NCI-H748 treated with DMSO at 0.1 percent for 48 hours (cell line): ENCODE measurements around the gene DNAH14.

ENCODE experiments used
- DNase-seq: peaks from one replicate; lab custom pipeline; 2025; lab: John Stamatoyannopoulos, UW

Gene DNAH14

DNA sequence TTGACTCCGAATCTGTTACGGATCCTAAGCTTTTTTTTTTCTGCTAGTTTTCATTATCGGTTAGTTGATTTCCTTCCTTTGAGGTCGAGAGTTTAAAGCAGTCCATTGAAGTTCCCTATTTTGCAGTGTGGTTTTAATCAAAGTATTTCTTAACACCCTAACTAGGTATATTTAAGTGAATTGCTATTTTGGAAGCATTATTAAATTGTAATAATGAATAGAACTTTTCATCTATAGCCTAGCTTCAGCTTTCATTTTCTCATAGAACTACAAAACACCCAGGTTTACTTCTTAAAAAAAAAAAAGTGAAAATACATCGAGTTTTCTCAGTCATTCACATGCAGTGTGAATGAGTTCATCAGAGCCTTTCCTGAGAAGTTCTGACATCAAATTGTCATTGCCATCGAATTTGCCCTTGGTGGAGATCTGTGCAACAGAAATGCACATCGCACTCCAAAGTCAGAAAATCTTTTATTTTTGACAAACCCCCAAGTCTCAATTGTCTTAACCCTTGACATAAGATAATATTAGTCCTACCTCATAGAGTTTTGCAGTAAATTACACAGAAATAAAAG is 499.5 kb downstream of the DNAH14 start:
- no peak for DNase-seq

DNA sequence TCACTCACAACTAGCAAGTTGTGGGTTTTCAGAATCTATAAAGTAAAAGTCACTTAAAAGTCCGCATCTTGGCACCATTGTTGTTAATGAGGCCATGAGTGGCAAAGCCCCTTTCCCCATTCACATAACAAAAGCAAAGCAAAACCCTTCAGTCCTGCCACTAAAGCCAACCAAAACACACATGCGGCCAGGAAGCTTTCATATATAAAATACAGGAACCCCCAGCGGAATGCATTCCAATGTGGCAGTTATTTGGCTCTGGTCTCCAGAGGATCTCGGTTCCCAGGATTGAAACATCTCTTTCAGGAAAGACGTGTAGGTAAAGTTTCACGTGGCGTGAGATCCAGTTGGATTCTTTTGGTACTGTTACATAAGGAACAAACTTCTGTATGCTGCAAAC is 500.8 kb downstream of the DNAH14 start:
- no peak for DNase-seq

DNA sequence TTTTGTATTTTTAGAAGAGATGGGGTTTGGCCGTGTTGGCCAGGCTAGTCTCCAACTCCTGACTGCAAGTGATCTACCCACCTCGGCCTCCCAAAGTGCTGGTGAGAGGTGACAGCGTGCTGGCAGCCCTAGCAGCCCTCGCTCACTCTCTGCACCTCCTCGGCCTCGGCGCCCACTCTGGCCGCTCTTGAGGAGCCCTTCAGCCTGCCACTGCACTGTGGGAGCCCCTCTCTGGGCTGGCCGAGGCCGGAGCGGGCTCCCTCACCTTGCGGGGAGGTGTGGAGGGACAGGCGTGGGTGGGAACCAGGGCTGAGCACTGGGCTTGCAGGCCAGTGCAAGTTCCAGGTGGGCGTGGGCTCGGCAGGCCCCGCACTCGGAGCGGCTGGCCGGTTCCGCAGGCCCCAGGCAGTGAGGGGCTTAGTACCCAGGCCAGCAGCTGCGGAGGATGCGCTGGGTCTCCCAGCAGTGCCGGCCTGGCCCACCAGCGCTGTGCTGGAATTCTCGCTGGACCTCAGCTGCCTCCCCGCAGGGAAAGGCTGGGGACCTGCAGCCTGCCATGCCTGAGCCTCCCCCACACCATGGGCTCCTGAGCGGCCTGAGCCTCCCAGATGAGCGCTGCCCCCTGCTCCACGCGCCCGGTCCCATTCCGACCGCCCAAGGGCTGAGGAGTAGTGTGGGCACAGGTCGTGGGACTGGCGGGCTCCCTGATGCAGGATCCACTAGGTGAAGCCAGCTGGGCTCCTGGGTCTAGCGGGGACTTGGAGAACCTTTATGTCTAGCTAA is 501.8 kb downstream of the DNAH14 start:
- DNase-seq = no peak

DNA sequence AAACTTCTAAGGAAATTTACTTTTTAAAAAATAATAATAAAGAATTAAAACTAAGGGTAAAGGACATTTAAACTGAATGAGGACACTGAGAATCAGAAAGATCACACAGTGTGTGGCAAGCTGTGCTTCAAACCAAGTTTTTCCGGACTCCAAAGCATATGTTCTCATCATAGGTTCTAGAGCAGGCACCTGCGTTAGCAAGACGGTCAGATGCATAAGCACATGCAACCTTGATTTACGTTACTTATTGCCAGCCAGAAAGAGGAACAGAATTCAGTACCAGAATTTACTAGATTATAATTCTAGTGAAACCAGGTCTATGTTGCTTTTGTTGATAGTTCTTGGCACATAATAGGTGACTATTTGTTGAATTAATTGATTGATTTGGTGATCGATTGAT is 504.6 kb downstream of the DNAH14 start:
- DNase-seq = no peak

DNA sequence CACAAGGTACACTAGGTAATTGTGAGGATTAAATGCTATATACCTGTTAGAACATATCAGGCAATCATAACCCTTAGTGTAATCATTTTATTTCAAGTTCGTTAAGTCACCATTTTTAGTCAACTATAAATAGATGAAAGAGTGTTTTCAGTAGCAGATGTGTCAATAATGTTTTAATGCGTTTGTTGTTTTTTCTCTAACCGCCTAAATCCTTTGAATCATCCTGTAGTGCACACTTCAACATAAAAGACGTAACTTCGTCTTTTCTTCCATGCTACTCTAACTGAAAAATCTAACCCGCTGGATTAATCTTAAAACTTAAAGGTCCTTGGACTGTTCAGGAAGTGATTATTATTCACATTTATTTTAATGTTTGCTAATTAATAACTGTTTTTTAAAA is 505.6 kb downstream of the DNAH14 start:
- no peak for DNase-seq

DNA sequence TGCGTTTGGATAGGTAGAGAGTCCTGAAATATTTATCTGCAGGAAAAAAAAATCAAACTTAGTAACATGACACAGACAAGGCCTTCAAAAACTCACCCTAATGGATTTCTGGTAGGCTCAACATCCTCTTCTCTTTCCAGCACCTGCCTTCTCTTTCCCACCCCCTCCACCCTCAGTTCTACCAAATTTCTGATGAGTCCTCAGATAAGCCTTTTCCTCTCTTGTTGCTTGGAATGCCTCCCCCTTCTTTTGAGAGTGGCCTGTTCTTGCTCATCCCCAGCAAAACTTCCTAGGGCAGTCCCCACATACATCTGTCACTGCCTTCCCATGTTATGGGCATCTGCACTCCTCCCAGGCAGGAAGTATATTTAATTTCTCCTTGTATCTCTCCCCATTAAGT is 506.0 kb downstream of the DNAH14 start:
- no peak for DNase-seq

DNA sequence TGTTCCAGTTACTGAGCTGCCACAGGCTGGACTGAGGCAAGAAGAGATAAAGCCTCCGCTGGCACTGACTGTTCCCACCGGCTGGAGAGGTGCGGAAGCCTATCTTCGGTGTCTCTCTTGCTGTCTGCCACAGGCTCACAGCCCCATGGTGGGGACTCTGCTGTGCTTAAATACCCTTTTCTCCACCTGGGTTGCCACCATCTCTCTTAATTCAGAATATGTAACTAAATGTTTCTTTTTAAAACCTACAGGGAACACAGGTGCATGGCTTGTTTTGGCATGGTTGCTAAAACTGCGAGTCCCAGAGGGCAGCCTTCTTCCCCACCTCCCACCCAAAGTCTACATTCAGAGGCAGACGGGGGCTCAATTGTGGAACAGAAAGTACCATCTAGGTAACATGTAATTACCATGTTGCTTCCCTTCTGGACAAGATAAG is 506.5 kb downstream of the DNAH14 start:
- DNase-seq = no peak

DNA sequence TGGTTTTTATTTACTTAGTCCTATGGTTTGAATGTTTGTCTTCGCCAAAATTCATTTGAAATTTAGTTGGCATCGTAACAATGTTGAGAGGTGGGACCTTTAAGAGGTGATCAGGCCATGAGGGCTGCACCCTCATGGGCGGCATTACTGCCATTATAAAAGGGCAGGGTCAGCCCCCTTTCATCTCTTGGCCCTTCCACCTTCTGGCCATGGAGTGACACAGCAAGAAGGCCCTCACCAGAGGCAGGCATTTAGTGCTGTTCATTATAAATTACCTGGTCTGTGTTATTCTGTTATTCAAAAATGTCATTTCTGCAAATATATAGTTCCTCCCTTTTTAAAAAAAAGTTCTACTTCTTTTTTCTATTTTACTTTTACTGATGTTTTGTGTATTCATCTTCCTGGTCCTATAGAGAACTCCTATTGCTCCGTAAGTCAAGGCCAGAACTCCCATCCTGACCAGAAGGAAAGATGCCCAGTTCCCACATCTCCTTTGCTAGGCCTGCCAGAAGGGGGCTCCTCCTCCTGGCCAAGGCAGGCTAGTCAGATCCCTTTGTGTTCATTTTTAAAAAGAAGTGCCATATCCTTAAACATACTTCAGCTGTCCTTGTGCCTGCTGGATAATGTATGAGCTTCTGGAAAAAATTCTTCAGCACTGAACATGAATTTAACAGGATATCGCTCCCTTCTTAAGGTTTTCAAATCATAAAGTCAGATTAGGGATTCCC is 508.4 kb downstream of the DNAH14 start:
- DNase-seq = no peak

DNA sequence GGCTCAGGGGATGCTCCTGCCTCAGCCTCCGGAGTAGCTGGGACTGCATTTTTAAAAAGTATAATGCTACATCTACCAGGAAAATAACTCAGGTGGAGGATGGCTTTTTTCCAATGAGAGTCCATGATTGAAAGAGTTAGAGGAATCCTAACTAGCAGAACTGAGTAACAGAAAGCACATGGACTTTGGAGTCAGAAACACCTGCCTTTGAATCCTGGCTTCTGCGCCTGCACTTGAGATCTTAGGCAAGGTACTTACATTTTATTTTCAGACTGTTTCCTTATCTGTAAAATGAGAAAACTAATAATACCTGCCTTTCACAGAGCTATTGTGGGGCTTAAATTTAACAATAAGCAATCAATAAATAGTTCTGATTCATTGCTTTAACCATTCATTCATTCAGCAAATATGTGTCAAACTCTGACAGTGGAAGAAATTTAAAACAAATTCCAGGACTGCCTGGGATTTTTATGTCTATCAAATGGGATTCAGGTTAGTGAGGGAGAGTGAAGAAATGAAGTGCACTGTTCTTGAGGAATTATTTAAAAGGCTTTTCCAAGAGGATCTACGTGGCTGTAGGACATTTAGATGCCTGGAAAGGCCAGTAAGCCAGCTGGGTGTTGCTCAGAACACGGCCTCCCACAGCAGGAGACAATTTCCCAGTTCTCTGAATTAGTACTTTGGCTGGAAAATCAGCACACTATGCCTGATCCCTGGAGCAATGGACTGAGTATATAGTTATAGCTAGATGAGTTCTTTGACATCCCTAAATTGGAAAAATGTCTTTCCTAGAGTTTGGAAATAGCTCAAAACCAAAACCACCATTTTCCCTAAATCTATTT is 511.1 kb downstream of the DNAH14 start:
- DNase-seq = no peak

DNA sequence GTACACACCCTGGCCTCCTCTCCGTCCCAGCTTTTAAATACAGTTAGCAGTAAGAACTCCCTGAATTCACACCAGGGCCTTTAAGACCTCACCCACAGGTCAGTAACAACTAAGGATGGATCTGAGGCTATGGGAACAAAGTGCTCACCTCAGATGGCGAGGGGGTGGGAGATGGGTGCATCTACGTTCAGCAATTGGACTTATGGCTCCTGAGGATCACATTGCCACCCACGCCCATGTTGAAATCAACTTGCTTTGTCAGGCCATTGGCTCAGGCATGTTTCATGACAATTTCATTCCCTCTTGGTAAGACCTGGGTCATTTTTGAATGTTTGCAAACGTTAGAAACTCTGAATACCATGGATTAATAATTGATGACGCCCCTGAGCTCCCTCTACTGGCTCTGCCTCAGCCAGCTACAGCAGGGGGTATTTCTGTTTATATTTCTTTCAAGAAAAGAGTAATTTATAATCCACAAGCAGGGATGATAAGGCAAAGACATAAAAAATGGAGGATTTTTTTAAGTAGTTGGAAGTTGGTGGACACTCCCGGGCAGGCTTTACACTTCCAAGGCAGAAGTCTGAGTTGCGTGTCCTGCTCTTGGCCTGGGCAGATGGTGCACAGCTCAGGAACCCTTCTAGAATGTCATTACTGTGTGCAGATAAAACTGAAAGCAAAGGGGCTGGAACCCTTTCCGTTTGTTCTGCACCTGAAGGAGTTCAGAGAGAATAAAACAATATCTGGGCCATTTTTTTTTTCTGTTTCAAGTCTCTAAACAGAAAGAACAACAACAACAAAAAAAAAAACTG is 512.0 kb downstream of the DNAH14 start:
- no peak for DNase-seq

DNA sequence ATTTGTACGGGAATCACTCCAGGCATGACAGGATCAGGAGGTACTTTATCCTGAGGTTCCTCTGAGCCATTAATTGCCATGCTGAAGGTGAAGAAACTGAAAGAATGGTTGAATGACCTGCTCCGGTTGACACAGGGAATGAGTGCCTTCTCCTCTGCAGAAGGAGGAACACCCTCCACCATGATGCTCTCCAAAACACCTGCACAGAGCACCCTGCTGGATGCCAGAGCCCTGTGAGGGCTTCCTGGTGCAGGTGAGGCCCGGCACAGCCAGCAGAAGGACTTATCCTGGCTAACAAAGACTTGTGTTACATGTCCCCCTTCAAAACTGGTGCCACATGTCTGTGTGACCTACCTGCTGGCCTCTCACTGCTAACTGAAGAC is 512.6 kb downstream of the DNAH14 start:
- DNase-seq = no peak

DNA sequence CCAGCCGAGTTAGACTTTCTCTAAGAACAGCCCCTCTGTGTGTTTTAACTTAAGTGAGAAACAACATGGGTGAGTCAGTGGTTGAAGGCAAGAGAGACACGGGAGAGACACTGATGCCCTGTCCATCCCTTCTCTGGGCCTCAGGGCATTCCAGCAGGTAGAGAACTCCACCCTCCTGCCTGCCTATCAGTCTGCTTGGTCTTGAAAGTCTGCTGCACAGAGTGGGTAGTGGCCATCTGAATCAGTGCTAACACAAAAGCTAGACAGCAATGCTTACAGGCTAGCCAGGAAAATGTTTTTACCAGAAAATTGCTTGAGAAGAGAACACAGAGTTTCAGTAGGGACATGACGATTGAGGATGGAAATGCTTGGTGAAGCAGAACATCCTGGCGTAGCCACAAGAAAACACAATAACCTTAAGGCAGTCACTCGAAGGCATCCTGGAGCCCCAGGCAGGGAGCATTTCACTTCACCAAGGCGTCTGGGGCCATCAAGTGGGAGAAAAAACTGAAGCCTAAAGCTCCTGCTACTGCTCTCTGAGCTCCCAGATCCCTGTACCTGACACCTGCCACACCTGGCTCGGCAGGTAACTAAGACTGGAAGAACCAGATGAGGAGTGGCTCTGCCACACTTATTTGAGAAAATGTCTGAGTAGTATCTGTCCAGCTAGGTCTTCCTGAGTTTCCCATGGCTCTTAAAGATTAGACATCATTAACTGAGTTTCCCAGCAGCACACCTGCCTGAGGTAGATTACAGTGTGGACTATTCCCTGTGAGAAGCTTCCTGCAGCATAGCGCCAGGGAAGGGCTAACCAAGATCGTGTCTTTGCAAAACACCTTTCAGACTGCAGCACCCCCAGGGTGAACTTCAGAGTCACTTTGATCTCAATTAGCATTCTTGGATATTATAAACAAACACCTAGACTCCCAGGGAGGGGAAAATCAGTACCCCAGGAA is 516.4 kb downstream of the DNAH14 start:
- DNase-seq = no peak

DNA sequence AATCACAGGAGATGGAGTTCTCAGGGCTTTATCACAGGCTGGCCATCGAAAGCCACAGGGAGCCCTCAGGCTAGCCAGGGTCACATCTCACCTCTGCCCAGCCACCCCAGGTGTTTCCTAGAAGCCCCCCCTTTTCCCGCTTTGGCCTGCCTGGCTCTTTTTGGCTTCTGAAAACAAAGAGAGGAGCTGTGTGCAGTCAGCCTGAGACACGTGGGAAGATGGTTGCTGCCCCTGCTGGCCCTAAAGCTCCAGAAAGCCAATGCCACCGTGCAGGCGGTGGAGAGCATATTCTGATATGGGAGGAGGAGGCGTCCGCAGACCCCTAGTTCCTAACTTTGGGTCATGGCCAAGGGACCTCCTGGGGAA is 517.1 kb downstream of the DNAH14 start:
- DNase-seq = no peak

DNA sequence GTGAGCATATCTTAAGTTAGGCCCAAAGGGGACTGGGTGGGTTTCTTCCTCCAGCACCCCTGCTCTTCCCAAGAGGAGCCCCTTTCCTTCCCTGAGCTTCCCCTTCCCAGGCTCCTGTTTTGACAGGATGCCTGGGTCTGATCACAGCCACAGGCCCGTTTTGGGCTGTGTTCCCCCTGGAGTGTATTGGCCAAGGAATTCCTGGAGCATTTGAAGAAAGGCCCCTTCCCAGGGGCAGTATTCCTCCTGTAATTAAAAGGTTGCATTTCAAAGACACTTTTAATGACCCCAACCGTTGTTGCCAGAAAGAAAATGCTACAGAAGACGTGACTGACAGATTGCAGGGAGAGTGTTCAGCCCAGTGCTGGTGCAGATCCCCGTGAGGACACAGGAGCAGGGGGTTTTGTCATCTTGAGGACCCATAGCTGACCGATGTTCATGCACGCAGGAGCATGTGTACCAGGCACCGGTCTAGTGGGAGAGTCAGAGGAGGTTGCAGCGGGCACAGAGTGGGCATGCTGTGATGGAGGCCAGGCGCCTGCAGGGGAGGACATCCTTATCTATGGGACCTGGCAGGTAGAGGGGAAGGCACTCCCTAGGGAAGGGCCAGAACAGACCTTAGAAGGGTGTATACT is 517.6 kb downstream of the DNAH14 start:
- DNase-seq = no peak

DNA sequence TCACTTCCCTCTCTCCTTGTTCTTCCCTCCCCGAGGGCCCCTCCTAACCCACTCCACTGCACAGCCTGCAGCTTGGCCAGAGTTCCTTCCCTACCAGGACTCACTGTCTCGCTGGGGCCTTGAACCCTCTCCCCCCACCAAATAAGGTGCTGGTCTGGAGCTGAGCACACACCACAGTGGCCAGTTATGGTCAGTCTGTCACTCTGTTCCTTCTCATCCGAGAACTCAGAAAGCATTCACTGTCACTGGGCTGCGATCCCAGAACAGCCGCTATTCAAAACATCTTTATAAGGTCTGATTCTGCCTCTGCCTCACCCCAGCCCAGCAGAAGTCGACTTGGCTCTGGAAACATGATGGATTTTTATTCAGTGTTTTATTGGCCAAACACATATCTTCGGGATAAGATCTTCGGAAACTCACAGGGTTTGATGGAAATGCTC is 518.2 kb downstream of the DNAH14 start:
- no peak for DNase-seq

DNA sequence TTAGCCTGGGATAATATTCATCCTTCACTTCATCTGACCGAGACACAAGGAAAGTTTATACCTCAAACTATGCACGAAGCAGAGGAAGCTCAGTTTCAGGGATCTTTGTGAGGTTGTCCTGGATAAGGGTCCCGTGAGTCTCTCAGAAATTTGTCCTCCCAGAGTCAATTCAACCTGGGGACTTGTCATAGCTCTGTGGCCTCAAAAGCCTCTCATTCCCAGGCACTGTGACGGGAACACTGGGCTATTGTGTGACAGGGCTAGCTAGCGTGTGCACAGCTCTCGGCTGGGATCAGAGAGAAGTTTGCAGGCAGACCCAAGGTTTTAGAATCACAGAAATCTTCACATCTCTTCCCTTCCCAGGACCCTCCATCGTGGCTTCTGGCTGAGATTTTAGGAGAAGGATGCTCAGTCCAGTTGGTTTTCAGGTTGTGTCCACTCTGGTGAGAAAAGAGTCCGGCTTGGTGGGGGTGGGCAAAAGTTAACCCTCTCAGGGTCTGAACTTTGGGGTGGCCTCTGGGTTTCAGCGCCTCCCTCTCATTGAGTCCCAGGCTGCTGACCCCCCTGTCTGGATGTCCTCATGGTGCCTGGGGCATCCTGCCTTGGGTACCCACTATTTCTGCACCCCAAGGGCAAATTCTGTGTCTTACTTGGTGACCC is 518.8 kb downstream of the DNAH14 start:
- DNase-seq = no peak
